GM19240 (cell line): ENCODE results near the gene SH2B2.

ENCODE experiments used
- DNase-seq: peaks from one replicate; pipeline ENCODE4 v3.0.0; 2011; ENCODE audit warnings: low spot score; ENCODE audit not compliant: insufficient read length

Gene SH2B2

DNA sequence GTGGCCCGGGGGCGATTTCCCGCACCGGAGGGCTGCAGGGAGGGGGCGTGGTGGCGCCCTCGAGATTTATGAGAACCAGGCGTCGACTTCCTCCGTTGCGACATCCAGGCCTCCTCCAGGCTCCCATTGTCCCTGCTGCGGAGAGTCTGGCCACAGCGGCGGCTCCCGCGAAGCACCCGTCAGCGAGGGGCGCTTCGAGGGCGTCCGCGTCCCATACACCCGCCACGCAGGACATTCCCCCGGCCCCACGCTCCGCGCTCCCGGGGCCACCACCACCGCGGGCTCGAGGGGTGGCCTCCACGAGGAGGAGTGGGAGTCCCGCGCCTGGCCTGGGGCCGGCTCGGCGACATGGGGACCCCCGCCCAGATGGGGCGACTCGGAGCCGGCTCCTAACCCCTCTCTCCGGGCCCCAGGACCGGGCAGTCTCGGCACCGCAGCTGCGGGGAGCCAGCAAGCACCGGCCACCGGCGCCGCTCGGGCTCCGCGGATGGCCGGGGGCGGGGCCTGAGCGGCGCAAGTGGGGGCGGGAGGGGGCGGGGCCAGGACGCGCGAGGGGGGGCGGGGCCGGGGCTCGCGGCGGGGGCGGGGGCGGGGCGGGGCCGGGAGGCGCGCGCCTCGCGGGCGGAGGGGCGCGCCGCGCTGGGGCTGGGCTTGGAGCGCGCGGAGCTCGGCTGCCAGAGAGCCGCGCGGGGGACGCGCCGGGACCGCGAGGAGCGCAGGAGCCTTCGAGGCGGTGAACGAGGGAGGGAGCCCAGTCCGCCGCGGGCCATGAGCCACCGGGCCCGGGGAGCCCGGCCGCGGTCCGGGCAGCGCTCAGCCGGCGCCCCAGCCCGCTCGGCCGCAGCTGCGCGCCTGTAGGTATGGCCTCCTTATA, at the start of gene SH2B2:
SH2B2 (plus strand) TSS at position 632 of the 874 bp plus-strand sequence. CDS start 13,683 bp downstream, outside the sequence.
- no peak for DNase-seq

DNA sequence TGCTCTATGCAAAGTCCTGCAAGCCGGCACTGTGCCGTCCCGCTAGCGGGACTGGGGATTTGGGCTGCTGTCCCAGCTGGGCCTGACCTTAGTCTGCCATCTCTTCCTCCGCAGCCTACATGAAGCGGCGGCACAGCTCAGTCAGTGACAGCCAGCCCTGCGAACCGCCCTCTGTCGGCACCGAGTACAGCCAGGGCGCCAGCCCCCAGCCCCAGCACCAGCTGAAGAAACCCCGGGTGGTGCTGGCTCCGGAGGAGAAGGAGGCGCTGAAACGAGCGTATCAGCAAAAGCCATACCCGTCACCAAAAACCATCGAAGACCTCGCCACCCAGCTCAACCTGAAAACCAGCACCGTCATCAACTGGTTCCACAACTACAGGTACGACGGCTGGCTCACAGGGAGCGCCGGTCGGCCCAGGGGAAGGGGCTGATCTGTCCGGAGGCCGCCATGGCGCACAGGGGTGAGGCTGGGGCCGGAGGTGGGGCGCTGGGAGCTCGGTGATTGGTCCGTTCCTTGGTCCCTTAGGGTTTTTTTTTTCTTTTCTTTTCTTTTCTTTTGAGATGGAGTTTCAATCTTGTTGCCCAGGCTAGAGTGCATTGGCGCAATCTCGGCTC, 47.4 kb upstream of the SH2B2 start:
- no peak for DNase-seq

DNA sequence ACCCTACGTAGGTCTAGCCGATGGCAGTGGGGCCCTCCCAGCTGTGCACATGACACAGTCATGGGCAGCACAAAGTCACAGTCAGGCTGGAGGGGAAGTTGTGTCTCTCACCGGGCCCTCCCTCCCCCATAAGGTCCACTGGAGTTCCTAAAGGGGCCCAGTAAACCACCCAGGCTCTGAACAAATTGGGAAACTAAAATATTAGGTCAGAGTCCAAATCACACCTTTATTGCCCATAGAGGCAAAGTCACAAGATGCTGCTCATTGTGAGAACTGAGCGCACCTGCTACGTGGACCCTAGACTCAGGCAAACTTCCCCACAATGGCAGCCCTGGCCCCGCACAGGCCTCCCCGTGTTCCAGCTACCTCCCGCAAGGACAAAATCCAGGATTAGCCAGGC, 45.2 kb upstream of the SH2B2 start:
- DNase-seq: no peak

DNA sequence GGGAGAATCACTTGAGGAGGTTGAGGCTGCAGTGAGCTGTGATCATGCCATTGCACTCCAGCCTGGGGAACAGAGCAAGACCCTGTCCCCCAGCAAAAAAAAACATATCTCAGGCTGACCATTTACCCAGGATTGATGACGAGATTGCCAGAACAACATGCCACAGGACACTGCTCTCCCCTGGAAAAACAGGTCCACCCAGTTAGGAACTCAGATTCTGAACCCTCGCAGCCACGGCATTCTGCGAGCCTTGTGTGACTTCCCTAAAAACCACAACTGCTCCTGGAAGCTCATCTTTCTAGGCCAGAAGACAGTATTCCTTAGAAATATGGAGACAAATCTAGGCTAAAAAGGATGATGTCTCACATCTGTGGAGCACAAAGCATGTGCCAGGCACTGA, 42.1 kb upstream of the SH2B2 start:
- no peak for DNase-seq

DNA sequence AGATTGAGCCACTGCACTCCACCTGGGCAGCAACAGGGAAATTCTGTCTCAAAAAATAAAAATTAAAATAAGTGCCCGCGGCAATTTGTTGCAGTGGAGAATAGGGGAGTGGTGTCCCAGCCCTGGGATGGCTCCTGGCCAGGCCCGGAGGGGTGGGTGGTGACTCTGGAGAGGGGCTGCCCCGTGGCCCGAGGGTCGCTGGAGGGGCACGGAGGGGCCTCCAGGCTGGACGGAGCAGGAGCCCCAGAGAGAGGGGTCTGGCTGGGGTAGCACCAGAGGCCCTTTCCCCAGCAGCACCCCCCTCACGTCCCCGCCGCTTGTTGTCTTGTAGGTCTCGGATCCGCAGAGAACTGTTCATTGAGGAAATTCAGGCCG, 38.6 kb upstream of the SH2B2 start:
- DNase-seq: no peak

DNA sequence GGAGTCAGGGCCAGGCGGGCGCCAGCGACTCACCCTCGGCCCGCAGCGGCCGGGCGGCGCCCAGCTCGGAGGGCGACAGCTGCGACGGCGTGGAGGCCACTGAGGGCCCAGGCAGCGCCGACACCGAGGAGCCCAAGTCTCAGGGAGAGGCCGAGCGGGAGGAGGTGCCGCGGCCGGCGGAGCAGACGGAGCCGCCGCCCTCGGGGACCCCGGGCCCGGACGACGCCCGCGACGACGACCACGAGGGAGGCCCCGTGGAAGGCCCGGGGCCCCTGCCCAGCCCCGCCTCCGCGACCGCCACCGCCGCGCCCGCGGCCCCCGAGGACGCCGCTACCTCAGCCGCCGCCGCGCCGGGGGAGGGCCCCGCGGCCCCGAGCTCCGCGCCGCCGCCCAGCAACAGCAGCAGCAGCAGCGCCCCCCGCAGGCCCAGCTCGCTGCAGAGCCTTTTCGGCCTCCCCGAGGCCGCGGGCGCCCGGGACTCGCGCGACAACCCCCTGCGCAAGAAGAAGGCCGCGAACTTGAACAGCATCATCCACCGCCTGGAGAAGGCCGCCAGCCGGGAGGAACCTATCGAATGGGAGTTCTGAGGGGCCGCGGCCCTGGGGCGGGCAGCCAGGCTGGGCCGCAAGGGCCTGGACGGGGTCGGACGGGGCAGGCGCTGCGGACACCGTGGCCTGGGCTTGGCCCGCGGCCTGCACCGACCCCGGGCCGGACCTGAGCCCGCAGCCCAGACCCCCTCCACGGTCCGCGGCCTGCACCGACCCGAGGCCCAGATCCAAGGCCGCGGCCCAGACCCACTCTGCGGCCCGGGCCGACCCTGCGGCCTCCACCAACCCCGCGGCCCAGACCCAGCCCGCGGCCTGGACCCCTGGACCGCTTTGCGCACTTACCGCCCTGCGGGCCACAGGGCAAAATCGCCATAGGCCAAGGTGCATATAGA, 37.9 kb upstream of the SH2B2 start:
- DNase-seq: no peak

DNA sequence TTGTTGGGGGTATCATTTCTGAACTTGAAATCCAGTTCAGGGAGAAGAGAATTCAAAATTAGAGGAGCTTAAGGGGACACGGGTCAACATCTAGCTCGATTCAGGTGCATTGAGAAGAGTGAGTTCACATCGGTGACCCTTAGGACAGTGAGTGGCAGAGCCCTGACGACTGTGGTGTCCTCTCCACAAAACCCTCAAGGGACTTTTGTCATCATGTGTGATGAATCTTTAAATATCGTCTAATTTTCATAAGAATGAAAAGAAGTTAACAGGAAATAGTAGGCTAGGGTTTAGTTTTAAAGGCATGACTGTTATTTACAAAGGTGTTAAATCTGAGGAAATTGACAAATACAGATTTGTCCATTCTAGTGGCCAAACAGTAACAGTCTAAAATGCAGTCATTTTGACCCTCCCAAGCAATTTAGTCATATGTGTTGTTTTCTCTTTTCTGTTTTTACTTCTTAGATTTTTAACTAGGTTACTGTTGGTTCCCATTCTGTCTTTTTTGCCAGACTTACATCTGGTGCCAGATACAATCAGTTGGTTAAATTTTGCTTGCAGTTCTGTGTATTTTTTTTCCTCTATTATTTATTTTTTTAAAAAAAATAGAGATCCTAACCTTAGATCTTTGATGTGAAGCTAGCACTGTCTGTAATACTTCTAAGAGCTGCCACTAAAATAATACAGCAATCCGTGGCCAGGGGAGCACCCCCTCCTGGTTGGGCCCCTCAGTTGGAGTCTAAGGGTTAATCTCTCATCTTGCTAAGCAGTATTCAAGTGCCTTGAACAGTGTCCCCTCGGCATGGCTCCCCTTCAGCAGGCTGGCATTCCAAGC, 34.9 kb upstream of the SH2B2 start:
- no peak for DNase-seq

DNA sequence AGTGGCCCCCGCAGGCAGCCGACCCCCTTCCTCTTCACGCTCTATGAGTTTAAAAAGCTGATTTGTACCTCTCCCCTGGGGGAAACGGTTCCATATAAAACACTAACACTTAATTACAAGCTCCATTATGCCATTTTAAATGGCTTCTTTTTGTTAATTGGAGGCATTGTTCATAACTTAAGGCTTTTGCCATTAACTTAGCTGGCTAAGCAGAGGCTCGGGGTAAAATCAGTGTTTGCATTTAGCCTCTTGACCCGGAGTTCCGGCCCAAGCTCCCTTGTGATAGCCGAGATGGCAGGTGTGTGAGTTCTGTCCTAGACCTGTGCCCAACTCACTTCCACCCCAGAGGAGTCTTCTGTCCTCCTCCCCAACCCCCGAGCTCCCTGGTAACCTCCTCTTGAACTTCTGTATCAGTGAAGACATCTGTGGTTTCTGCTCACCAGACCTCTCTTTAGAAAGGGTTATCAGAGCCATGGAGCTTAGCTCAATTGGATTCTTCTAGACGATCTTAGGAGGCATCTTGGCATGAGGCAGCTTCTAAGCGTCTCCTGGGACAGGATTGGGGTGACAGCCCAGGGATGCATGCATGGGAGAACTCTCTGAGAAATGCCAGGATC, 34.2 kb upstream of the SH2B2 start:
- DNase-seq: no peak

DNA sequence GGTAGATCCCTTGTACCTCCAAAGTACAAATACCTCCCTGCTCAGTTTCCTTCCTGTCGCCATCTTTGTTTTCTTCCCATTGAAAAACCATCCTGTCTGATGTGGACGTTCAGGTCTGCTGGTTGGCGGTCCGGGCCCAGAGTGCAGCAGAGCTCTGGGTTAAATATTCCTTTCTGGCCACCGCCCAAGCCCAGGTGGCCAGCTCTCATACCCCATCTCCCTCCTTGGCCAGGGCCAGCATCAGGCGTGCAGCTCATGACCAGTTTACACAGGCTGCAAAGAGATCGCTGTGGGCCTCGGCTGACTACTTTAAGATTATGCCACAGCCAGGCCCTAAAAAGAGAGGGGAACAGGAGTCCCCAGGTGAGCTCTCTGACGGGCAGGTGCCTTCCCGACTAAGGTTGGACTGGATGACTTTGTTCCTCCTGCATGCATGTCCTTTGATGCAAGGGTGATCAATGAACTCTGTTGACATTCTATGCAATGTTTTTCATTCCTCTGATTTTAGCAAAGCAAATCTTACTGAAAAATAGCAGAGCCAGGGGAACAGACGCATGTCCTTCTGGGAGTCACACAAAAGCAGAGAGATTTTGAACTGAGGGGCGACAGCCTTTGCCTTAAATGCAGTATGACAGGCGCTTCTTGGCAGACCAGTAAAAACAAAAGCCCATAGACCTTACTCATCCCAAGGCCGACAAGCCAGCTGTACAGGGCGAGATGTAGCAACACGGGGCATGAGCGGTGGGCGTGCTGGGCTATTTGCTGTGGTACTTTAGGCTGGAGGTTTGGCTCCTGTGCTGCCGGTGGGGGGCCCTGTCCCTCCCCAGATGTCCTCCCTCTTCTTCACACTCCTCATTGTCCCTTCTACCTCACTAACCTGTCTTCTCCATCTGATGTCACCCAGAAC, 33.3 kb upstream of the SH2B2 start:
- no peak for DNase-seq

DNA sequence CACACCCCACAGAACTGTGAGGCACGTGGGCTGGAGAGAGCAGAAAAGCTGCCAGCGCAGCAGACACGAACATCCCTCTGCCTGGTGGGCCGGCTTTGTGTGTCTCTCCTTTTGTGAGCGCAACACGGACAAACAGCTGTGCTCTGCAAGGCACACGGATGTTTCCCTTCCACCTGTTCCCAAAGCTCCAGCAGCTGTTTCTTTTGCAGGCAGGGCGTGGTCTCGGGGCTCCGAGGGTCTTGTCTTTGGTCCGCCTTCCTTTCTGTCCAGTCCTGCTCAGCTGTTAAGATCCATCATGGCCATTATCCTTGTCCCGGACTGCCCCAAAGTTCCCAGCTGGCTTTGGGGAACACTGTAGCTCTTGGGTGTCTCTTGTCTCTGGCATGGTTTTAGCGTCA, 32.7 kb upstream of the SH2B2 start:
- no peak for DNase-seq

DNA sequence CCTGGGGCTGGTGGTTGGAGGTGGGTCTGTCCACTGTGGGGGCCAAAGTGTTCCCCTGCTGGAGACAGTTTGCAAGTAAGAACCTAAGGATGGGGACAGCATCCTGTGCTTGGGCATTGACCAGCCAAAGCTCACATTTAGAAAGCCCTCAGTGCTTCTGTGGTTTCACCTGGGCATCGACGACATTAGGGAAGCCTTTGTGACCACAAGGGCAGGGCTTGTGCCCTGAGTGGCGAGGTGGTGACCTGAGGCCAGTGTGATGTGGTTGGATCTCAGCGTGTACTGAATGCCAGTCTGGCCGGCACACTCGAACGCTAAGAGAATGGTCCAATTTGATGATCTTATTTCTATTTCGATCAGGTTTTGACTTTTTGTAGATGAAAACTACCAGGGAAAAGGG, 32.1 kb upstream of the SH2B2 start:
- no peak for DNase-seq

DNA sequence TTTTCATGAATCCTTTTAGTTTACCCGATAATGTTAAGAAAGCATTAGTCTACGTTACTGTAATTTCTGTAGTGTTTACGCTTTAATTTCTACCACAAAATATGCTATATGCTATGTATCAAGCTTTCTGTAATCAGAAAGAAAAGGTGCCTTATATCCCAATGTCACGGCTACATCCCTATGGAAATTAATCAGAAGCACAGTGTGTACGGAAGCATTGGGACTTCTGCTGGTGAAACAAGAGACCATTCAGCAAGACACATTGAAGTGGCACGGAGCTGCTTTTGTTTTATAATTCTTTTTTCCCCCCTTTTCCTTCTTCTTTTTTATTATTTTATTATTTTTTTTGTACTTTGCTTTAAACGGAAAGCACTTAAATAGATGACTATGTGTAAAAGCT, 31.2 kb upstream of the SH2B2 start:
- no peak for DNase-seq

DNA sequence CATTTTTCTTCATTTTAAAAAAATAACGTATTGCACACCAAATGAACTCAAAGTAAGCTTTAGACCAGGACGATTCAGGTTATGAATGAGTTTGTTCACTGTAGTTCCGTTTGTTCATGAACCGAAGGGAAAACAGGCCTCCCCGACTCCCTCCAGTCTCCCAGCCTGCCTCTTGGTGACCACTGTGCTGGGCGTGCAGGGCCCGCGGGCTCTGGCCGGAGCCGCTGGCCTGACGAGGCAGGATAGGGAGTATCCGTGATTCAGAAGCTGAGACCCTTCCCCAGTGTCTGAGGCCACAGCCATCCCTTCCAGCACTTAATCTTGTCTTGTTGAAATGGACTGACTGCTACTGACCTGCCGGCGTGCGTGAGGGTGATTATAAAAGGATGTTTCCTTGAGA, 30.8 kb upstream of the SH2B2 start:
- DNase-seq: no peak

DNA sequence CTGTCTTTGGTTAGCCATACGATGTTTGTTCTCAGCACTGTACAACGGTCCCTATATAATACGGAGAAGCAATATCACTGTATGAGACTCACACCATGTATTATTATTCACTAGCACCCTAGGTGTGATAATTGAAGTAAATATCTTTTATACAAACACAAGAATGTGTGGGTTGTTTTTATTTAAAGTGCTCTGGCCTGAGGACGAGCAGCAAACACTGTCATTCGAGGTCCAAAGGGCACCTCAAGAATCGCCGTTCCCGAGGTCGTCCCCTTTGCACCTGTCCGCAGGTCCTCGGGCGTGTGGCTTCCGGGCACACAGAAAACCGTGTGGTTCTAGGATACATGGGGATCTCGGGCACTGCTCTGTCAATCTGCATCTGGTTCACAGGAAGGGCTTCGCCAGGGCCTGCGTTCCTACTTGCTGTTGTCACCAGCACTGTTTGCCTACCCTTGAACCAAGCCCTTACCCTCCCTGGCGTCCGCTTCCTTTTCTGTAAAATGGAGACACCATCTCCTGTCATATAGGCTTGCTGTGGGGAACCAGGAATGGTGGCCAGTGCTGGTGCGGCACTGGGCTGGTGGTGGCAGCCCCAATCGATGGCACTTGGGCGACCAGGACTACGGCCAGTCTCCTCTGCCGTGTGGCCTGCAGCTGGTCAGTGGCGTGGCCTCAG, 28.5 kb upstream of the SH2B2 start:
- no peak for DNase-seq

DNA sequence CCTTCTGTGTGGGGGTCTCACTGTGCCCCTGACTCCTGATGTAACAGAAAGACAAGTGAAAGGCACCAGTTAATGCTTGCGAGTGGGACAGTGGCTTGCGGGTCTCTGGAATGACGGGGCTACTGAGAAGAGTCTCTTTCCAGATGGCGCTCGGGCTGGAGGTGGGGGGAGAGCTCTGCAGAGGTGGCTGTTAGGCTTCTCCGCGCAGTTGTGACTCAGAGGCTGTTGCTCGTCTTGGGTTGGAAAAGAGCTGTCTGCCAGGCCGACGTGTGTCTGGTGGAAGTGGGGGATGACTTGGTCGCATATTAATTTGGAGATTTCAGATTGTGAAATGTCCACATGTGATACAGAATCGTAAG, 27.9 kb upstream of the SH2B2 start:
- DNase-seq: no peak

DNA sequence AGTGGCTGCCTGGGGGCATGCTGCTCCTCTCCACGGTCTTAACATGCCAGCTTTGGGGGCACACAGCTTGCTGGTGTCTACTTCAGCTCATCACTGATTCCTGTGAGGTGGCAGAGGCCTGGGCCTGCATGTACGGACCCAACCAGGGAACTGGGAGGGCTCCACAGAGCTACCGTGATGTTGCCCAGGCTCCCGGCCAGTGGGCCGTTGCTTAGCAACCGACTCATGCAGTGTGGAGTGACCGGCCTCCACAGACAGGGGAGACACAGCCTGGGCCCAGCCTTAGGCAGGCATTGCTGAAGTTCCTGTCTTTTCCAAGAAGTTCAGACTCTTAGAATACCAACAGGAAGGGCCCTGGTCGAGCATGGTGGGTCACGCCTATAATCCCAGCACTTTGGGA, 25.8 kb upstream of the SH2B2 start:
- DNase-seq: no peak

DNA sequence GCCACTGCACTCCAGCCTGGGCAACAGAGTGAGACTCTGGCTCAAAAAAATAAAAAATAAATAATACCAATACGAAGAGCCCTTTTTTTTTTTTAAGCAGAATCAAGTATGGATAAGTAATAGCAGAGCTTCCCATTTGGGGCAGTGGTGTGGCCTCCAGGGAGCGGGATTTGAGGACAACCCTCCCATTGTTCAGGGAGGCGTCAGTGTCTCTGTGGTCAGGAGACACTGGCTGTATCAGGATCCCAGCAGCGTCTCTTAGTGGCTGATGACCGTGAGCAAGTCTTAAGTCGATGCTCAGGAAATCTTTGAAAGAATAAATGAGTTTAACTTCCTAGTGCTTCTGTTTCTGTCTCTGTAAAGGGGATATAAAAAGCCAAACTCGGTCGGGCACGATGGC, 25.2 kb upstream of the SH2B2 start:
- no peak for DNase-seq

DNA sequence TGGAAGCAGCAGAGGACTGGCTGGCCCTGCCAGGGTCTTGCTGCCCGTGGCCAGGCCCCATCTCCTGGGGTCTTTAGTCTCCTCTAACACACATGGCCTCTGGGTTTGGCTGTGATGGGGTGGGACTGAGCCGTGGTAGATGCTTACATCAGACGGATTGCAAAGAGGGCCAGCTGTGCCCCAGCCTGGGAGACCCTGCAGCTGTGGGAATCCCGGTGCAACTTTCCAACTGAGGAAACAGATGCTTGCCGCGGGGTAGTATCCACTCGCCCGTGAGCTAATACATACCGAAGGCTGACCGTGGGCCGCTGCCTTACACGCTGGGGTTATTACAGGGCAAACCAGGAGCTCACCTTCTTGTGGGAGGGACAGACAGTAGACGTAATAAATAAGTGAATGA, 24.1 kb upstream of the SH2B2 start:
- no peak for DNase-seq

DNA sequence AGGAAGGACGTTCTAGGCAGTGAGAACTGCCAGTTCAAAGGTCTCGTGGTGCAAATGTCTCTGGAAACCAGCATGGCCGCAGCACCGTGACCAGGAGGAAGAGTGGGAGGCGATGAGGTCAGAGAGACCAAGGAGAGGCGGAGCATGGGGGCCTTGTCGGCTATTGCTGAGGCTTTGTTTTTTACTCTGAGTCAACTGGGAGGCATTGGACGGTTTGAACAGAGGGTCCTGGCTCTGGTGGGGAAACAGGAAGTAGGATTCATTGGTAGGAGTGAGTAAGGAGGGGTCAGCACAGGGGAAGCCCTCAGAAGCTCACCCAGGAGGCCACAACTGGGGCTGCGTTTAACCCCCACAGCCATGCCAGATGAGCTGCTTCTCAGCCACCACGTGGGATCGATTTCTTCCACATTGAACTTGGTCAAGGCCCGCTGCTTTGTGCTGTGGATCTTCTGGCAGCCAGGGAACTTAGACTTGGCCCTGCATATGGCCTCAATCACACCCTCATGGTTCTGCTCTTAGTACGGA, 22.2 kb upstream of the SH2B2 start:
- DNase-seq: no peak
